NCI-H1436 treated with DMSO at 0.1 percent for 48 hours (cell line): ENCODE results near the gene HTRA2.

ENCODE experiments used
- DNase-seq: peaks from one replicate; lab custom pipeline; 2025; lab: John Stamatoyannopoulos, UW

The HTRA2 gene

DNA sequence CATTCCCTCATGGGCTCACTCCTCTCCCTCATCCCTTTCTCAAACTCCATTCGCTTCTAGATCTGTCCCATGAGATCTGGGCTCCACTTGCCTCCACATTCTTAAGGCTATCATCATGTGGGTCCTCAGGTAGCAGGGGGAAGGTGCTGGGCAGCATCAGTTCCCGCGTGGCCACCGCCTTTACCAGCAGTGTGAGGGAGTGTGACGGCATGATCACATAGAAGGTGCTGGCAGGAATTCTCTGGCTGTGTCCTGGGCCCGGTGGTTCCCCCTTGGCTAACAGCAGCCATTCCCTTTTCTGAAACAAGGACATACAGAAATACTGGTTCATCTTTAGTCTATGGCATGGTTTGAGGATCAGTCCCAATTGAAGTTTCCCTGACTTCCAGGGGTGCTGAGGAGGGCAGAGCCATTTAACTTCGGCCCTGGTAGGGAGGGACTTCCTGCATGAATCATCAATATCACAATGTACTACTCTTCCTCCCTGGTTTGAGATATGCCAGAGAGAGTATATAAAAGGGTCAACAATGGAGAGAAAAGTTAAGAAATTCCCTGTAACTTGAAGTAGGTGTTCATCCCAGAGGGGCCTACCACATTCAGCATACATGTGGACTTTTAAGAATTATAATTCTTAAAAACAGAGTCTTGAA lies 32.5 kb downstream of the HTRA2 start:
- DNase-seq, result no peak

DNA sequence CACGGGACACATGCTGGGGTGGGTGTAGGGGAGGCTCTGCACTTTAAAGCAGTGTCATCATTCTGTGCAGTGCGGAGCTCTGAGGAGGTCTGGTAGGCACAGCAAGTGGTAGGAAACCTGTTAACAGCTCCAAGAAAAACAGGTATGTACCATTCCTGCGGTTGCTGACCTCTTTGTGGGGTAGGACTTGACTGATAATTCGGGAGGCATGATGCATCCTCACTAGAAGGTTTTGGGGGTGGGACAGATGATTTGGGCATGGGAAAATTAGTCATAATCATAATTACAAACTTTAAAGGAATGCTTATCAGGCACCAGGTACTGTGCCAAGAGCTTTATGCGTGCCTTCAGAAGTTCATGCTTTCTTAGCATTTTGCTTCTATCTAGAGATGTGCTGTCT lies 34.5 kb downstream of the HTRA2 start:
- no peak for DNase-seq

DNA sequence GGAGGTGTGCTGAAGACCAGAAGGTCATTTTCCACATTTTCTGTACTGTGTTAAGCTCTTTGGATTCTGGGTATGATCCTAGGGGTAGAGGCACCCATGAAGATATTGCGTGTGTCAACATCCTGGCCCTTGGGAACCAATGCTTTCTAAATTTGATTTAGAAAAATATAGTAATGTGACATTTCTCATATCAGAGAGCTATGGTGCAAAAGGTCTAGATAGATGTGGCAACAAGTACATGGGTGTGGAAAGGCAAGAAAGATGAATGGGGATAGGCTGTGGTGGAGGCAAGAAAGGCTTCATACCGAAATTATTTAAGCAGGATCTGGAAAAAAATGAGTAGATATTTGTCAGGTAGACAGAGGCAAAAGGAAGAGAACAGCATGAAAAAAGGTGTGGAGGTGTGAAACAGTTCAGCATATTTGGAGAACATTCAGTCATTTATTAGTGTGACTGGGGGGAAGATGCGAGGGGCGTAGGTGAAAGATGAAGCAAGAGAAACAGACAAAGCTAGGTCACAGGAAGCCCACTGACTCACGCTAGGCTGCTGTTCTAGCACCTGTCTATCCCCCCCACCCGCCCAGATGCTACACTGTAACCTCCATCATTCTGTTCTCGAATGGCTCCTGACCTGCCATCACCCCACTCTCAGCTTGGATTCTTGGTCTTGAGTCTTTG lies 36.5 kb downstream of the HTRA2 start:
- no peak for DNase-seq

DNA sequence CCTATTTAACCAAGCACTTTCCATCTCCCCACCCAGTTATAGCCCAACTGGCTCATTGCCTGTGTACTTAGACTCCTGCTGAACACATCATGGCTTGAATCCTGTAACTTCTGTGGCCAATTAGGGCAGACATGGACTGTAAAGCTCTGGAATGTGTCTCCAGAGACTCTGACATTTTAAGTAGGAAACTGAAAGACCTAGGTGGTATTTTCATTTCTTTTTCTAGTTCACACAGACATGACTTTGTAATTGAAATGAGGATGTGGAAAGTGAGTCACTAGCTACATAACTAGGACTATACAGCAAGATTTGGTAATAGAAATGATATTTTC lies 37.0 kb downstream of the HTRA2 start:
- no peak for DNase-seq

DNA sequence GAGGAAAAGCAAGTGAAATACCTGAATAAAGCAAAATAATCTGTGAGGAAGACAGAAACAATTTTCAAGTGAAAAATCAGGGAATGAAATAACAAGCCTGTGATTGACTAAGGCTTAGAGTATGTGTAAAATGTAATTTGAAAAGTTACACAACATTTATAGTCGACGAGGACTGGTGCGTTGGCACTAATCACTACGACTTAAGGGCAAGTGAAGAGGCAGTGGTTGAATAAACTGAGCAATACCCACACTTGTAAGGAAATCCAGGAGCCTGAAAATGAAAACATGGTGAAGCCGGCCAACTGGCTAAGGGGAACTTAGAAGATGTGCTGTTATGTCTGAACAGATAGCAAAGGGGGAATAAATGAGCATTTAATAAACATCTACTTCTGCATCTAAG lies 38.1 kb downstream of the HTRA2 start:
- DNase-seq, result no peak

DNA sequence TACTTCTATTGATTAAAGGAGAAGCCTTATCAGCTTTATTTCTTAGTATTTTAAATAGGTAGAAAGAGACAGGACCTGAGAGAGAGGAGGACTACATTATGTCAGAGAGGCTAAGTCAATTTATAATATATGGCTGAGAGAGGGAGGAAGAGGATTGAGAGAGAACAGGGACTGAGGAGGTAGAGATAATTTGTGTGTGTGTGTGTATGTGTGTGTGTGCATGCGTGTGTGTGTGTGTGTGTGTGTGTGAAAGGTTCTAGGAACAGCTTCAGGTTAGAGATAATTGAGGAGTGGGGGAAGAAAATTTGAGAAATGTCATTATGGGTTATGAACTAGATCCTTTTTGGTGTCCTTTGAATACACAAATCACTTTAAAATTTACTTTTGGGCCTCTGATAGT lies 40.0 kb downstream of the HTRA2 start:
- DNase-seq, result no peak

DNA sequence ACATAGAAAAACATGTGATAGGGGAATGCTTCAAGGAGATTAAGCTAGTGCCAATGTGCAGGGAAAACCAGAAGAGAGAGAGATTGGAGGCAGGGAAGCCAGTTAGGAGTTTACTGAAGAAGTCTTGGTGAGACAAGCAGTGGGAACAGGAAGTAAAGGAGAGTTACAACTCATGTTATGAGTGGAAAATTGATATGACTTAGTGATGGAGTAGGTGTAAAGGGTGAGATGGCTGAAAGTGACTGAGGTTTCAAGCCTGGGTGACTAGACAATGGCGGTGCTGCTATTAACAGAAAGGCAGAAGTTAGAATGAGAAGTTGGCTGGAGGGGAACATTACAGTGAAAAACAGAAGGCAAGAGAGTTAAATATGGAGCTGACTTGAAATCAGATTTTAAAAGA lies 41.3 kb downstream of the HTRA2 start:
- DNase-seq, result no peak

DNA sequence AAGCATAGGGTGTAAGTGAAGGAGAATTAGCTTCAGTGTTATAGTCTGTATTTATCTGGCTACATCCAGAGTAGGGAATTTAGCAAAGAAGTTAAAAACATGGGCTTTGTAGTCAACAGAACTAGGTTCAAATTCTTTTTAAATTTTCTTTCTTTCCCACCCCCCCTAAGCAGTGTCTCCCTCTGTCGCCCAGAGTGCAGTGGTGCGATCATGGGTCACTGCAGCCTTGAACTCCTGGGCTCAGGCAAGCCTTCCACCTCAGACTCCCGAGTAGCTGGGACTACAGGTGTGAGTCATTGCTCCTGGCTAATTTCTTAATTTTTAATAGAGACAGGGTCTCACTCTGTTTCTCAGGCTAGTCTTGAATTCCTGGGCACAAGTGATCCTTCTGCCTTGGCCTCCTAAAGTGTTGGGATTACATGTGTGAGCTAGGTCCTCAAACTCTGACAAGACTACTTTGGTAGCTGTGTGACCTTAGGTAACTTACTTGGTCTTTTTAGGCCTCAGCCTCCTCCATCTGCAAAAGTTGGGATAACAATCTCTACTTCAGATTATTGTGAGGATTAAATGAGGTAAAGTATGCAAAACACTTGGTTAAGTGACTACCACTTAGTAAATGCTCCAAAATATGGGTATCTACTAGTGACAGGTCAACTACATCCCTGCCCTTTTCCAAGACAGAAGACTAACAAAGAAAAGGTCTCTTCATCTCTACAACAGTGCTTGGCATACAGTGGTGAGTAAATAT lies 42.6 kb downstream of the HTRA2 start:
- no peak for DNase-seq

DNA sequence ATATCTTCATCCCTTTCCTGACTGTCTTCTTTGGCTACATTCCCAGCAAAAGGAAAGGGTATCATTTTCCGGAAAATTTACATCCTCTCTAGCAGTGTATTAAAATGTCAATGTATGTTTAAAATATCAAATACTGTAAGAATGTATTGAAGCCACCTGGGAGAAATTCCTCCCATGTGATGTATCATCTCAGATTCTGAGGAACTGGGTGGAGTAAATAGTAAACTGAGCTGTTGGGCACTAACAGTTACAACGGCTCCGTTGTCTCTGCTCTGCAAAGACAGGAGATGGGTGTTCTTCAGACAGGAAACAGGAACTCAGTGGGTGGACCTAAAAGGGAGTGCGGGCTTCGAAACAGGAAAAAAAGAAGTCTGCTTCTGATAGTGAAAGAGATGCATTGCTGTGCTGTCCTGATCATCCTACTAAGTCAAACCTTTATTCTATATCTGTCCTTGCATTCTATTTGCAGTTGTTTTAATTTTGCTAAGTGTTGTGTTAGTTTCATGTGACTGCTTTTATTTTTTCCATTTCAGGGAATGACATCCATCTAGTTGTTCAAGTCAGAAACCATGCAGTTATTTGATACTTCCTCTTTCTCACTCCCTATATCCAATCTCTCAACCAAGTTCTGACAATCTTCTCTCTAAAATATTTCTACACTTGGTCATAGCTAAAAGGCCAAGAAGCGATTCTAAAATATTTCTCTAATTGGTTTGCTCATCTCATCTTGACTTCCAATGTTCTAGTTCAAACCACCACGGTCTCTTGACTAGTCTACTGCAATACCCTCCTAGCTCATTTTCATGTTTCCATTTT lies 44.2 kb downstream of the HTRA2 start:
- DNase-seq, result no peak

DNA sequence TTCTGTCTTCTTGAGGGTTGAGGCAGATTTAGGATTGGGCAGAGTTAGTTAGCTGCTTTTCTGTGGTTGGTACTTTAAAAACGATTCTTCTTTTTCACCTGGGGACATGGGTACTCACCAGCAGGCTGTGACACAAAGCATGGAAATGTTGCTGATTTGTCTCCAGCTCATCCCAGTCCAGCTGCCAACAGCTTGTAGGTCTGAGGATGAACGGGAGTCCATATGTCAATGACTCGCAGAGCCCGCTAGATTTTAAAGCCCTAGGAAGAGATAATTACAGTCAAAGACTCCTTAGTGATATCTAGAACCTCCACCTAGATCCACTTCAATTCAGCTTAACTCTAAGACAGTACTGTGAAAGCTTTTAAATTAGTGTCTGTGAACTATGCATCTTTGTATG lies 45.6 kb downstream of the HTRA2 start:
- no peak for DNase-seq

DNA sequence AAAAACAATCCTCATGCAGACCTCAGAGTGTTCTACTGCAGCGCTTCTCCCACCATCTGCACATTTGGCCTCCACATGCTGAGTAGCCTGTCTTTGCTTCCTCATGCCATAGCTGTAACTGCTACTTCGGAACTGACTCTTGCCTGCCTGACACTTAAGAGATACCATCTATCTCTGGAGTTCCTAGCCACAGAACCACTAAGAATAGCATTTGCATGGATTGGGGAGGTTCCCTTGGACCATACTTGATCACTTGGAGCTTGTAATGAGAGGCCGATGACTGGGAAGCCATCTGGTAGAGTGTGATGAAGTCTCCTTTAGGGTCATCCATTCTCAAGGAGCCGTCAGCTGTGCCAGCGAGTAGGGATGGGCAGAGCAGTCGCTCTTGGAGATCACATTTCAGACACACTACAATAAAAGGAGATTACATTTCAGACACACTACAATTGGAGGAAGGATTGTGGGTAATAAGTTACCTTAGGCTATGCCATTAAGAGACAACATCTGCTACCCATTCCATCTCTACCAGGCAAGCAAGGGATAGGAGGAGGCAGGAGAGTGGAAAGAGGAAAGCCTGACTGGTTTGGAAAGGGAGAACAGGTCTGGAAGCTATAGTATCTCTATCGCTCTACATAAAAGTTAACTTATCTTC lies 46.6 kb downstream of the HTRA2 start:
- DNase-seq, result no peak

DNA sequence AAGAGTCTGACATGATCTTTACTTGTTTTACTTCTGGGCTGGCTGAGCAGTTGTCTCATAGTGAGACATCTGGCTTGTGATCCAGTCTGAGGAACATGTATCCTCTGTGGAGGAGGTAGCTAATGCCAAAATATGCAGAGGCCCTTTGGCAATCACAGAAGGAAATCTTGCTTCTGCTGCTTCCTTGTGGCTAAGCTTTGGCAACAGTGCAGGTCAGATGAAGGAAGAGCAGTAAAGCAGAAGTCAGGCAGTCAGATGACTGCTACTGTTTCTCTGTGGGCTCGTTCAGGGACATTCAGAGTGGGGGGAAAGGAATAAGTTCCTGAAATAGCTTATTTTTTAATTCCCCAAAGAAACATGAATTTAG lies 47.1 kb downstream of the HTRA2 start:
- no peak for DNase-seq

DNA sequence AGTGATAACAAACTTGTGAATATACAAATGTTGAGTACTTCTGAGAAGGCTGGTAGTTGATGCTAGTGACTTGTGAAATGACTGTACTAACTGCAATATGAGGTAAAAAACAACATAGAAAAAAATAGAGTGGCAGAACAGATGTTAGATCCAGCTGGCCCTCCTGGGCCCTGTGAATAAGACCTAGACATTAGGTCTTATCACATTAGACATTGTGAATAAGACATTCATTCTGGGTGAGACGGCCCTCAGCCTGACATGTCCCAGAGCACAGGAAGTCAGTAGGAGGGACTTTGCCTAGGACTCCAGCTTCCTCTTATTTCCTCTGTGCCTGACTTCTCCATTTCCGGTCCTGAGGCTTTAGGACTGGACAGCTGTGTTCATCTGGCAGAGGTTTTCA lies 47.7 kb downstream of the HTRA2 start:
- DNase-seq, result no peak

DNA sequence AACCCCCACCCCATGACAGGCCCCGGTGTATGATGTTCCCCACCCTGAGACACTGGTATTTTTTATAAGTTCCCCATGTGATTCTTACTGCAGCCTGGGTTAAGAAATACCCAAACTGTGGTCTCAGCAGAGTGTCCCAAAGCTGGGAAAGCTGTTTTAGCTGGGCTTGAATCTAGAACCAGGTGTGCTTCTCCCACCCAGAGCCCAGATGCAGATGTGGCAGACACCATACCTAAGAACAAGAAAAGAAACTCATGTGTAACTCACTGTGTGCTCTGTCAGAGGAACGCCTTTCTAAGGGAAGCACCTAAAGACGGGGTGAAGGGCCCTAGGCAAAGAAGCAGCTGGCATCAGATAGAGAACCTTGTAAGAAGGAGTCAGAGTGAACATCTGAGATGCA lies 48.7 kb downstream of the HTRA2 start:
- no peak for DNase-seq

DNA sequence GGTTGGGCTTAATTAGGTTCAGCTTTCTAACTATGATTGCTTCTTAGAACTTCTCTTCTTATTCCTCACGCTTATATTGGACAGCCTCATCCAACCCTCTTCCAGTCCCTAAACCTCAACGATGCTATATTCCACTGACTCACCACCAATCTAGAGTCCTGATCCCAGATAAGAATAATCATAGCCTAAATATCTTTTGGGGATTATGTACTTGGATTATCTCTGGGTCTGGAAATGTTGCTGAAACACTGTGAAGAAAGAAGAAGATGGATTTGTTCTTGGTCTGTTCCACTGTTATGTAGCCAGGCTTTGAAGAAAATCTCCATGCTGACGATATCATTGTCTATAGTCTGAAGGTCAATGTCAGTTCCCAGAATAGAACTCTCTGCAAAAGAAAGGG lies 51.7 kb downstream of the HTRA2 start:
- no peak for DNase-seq

DNA sequence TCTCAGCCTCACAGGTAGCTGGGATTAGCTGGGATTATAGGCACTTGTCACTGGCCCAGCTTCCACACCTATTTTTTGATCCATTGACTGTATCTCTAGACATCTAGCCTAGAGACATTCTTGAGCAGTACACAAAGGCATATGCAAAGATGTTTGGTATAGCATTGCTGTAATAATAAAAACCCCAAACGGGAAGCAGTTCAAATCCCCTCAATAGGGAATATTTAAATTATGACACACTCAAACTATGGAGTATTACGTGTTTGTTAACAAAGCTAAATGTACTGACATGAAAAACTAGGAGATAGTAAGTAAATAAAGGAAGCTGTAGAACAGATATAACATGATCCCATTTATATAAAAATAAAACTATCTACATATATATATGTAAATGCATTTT lies 52.5 kb downstream of the HTRA2 start:
- no peak for DNase-seq
